GM23338 (cell line): ENCODE results near the gene DUSP7.

Experiments used
- CREB1 ChIP-seq: fragments of 250-450 bp; sonication (Bioruptor Pico); IDR thresholded peaks from 2 replicates; pipeline ENCODE4 v1.5.0; 2020; ENCODE audit warnings: low read depth, mild to moderate bottlenecking, moderate library complexity
- EZH2 ChIP-seq: fragments of 200-600 bp; sonication (generic); IDR thresholded peaks from one replicate; pipeline ENCODE4 v1.8.0; 2017; ENCODE audit warnings: antibody characterized with exemption, mild to moderate bottlenecking, low read depth; ENCODE audit not compliant: unreplicated experiment
- EZH2phosphoT487 ChIP-seq: fragments of 200-600 bp; sonication (generic); IDR thresholded peaks from one replicate; pipeline ENCODE4 v1.8.1; 2018; ENCODE audit warnings: antibody characterized with exemption; ENCODE audit not compliant: unreplicated experiment
- ZNF114 ChIP-seq: fragments of 250-450 bp; sonication (Bioruptor Pico); IDR thresholded peaks from 2 replicates; pipeline ENCODE4 v1.5.0; 2020; ENCODE audit warnings: mild to moderate bottlenecking, moderate library complexity
- TF ChIP-seq, protein P1 (sequence below), 2 experiments: fragments of 200-600 bp in 1 of 2; sonication (generic) in 1 of 2; conservative IDR thresholded peaks; 2 replicates each; pipeline versions ENCODE4 v1.5.1 to v1.6.1; 2016 to 2017; ENCODE audit warnings: antibody characterized with exemption in 2 of 2, low read depth in 2 of 2, mild to moderate bottlenecking in 2 of 2, moderate library complexity in 1 of 2
- TF ChIP-seq, protein P2 (sequence below): IDR thresholded peaks from 2 replicates; pipeline ENCODE4 v1.6.1; 2016; ENCODE audit warnings: antibody characterized with exemption
- TF ChIP-seq, protein P3 (sequence below): IDR thresholded peaks from one replicate; pipeline ENCODE4 v1.6.1; 2018; ENCODE audit warnings: antibody characterized with exemption; ENCODE audit not compliant: unreplicated experiment

DNA sequence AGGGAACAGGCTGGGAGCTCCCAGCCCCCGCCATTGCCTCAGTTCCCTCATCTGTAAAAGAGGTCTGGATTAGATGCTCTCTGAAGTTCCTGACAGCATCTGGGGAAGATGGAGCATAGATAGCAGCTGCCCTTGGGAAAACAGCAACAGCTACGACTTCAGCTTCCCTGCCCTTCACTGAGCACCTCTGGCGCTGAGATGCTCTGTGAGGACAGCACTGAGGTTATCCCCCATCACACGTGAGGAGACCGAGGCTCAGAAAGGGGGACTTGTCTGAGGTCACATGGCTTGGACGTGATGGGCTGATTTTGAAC is 49.6 kb downstream of the DUSP7 start:
- TF ChIP-seq, protein P1, sequence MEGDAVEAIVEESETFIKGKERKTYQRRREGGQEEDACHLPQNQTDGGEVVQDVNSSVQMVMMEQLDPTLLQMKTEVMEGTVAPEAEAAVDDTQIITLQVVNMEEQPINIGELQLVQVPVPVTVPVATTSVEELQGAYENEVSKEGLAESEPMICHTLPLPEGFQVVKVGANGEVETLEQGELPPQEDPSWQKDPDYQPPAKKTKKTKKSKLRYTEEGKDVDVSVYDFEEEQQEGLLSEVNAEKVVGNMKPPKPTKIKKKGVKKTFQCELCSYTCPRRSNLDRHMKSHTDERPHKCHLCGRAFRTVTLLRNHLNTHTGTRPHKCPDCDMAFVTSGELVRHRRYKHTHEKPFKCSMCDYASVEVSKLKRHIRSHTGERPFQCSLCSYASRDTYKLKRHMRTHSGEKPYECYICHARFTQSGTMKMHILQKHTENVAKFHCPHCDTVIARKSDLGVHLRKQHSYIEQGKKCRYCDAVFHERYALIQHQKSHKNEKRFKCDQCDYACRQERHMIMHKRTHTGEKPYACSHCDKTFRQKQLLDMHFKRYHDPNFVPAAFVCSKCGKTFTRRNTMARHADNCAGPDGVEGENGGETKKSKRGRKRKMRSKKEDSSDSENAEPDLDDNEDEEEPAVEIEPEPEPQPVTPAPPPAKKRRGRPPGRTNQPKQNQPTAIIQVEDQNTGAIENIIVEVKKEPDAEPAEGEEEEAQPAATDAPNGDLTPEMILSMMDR (conservative IDR thresholded peaks at IDR 0.05; ENCODE audit: low read depth in 2 of 2) = no peak
- TF ChIP-seq ZNF114 (CRISPR knock-in tag) (no peak), EZH2 (no peak), EZH2phosphoT487 (no peak), CREB1 (CRISPR knock-in tag) (no peak)
- TF ChIP-seq, protein P2, sequence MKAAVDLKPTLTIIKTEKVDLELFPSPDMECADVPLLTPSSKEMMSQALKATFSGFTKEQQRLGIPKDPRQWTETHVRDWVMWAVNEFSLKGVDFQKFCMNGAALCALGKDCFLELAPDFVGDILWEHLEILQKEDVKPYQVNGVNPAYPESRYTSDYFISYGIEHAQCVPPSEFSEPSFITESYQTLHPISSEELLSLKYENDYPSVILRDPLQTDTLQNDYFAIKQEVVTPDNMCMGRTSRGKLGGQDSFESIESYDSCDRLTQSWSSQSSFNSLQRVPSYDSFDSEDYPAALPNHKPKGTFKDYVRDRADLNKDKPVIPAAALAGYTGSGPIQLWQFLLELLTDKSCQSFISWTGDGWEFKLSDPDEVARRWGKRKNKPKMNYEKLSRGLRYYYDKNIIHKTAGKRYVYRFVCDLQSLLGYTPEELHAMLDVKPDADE = no peak
- TF ChIP-seq, protein P3, sequence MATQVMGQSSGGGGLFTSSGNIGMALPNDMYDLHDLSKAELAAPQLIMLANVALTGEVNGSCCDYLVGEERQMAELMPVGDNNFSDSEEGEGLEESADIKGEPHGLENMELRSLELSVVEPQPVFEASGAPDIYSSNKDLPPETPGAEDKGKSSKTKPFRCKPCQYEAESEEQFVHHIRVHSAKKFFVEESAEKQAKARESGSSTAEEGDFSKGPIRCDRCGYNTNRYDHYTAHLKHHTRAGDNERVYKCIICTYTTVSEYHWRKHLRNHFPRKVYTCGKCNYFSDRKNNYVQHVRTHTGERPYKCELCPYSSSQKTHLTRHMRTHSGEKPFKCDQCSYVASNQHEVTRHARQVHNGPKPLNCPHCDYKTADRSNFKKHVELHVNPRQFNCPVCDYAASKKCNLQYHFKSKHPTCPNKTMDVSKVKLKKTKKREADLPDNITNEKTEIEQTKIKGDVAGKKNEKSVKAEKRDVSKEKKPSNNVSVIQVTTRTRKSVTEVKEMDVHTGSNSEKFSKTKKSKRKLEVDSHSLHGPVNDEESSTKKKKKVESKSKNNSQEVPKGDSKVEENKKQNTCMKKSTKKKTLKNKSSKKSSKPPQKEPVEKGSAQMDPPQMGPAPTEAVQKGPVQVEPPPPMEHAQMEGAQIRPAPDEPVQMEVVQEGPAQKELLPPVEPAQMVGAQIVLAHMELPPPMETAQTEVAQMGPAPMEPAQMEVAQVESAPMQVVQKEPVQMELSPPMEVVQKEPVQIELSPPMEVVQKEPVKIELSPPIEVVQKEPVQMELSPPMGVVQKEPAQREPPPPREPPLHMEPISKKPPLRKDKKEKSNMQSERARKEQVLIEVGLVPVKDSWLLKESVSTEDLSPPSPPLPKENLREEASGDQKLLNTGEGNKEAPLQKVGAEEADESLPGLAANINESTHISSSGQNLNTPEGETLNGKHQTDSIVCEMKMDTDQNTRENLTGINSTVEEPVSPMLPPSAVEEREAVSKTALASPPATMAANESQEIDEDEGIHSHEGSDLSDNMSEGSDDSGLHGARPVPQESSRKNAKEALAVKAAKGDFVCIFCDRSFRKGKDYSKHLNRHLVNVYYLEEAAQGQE = no peak
